Endodermal cell (in vitro differentiated cells): ENCODE measurements around the gene CLCNKA. TPM values are rescaled to one million over a fixed set of nuclear protein-coding genes. Genes with fewer than 3 reads are reported as not detected.

Experiments used
- DNase-seq: peaks from one replicate; pipeline ENCODE4 v3.0.0-alpha.2; 2017
- H3K27ac ChIP-seq: 2 replicates; pipeline ENCODE4 v1.5.1; 2013; ENCODE audit warnings: mild to moderate bottlenecking, low read depth, low read length, moderate library complexity
- H3K27me3 ChIP-seq: 2 replicates; pipeline ENCODE4 v1.6.1; 2013; ENCODE audit warnings: mild to moderate bottlenecking, low read length, moderate library complexity; ENCODE audit not compliant: insufficient read depth, control insufficient read depth, poor library complexity, severe bottlenecking
- H3K36me3 ChIP-seq: 2 replicates; pipeline ENCODE4 v1.7.0; 2013; ENCODE audit warnings: mild to moderate bottlenecking, low read length, moderate library complexity; ENCODE audit not compliant: control insufficient read depth, insufficient read depth
- H3K4me1 ChIP-seq: one replicate; pipeline ENCODE4 v1.7.0; 2013; ENCODE audit warnings: low read length; ENCODE audit not compliant: control insufficient read depth, insufficient read depth
- H3K4me3 ChIP-seq: 2 replicates; pipeline ENCODE4 v1.5.1; 2013; ENCODE audit warnings: mild to moderate bottlenecking, low read length, moderate library complexity
- H3K9ac ChIP-seq: 2 replicates; pipeline ENCODE4 v1.6.1; 2013; ENCODE audit warnings: mild to moderate bottlenecking, low read length, moderate library complexity; ENCODE audit not compliant: poor library complexity, severe bottlenecking; ENCODE audit errors: extremely low read depth
- H3K9me3 ChIP-seq: 2 replicates; pipeline ENCODE4 v1.6.1; 2013; ENCODE audit warnings: mild to moderate bottlenecking, low read length, moderate library complexity; ENCODE audit not compliant: control insufficient read depth
- H3K27ac Mint-ChIP-seq: 2 replicates; pipeline ENCODE4 v1.8.0; 2020; ENCODE audit warnings: mixed read lengths
- H3K27me3 Mint-ChIP-seq: 2 replicates; pipeline ENCODE4 v1.8.0; 2021; ENCODE audit warnings: mild to moderate bottlenecking, mixed read lengths; ENCODE audit not compliant: insufficient read depth
- H3K36me3 Mint-ChIP-seq: 2 replicates; pipeline ENCODE4 v1.8.0; 2020; ENCODE audit warnings: low read depth, mixed read lengths
- H3K4me1 Mint-ChIP-seq: 2 replicates; pipeline ENCODE4 v1.8.0; 2020; ENCODE audit warnings: mixed read lengths
- H3K4me3 Mint-ChIP-seq: 2 replicates; pipeline ENCODE4 v1.8.0; 2020; ENCODE audit warnings: mild to moderate bottlenecking, moderate library complexity, mixed read lengths
- H3K9me3 Mint-ChIP-seq: 2 replicates; pipeline ENCODE4 v1.8.0; 2020; ENCODE audit warnings: mild to moderate bottlenecking, mixed read lengths
- WGBS, 2 experiments: methylation state at CpG; one replicate each; pipeline versions ENCODE4 v1.1.5 to v1.1.7; 2013; ENCODE audit warnings: missing lambda C conversion rate in 2 of 2, mixed read lengths in 1 of 2; ENCODE audit not compliant: insufficient coverage in 1 of 2, insufficient read length in 1 of 2; 5-methylcytosine and 5-hydroxymethylcytosine counted together
- total RNA-seq, 2 donors: library from RNA; stranded (reverse); fragmentation: NEBNext Ultra II Directional in 1 of 2; extraction: Animal tissue kit (Norgen Biotek cat#: 25700) in 1 of 2; gene quantifications; 2 replicates in 1 of 2; 3 replicates in 1 of 2; pipeline ENCODE4 v1.2.1, GENCODE V29; 2021
- TF ChIP-seq, protein P1 (sequence below): fragments of 200-600 bp; sonication (generic); conservative IDR thresholded peaks from 2 replicates; pipeline ENCODE4 v1.5.0; 2021; ENCODE audit warnings: antibody characterized with exemption, mild to moderate bottlenecking

The CLCNKA gene
- total RNA-seq, 2 donors from 2014 or later: 3.2 to 3.5 TPM

DNA sequence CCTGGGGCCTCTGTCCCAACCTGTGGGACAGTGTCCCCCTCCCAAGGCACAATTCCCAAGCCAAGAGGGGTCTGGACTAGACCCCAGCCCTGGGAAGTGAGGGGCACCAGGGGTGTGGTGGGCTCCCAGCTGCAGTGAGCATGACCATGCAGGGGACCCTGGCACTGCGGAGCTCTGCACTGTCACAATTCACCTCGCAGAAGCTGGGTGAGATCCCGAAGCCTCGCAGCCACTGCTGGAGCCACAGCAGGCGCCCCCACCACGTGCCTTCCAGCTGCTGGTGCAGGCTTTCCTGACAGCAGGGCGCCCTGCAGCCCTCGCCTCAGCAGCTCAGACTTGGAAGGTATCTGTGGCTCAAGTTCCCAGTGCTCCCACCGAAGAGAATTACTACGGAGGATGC is 27.8 kb upstream of the CLCNKA start:
- Histone ChIP-seq H3K27ac (no peak overlapping the region), H3K27me3 (no peaks in the 10 kb centered on the region), H3K4me3 (no peak overlapping the region), H3K9me3 (no peaks in the 10 kb centered on the region), H3K4me1 (no peaks in the 10 kb centered on the region), H3K36me3 (no peaks in the 10 kb centered on the region), H3K9ac (no peak overlapping the region)
- no peak for DNase-seq
- 90 to 93% methylated on average over 10 of the region's 10 CpGs for WGBS, 2 experiments
- TF ChIP-seq, protein P1, sequence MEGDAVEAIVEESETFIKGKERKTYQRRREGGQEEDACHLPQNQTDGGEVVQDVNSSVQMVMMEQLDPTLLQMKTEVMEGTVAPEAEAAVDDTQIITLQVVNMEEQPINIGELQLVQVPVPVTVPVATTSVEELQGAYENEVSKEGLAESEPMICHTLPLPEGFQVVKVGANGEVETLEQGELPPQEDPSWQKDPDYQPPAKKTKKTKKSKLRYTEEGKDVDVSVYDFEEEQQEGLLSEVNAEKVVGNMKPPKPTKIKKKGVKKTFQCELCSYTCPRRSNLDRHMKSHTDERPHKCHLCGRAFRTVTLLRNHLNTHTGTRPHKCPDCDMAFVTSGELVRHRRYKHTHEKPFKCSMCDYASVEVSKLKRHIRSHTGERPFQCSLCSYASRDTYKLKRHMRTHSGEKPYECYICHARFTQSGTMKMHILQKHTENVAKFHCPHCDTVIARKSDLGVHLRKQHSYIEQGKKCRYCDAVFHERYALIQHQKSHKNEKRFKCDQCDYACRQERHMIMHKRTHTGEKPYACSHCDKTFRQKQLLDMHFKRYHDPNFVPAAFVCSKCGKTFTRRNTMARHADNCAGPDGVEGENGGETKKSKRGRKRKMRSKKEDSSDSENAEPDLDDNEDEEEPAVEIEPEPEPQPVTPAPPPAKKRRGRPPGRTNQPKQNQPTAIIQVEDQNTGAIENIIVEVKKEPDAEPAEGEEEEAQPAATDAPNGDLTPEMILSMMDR: no peak
- Mint-ChIP-seq H3K4me3 (no peak overlapping the region), H3K27me3 (peaks cover 7% of the 10 kb centered on the region), H3K9me3 (no peaks in the 10 kb centered on the region), H3K27ac (no peak overlapping the region), H3K4me1 (no peaks in the 10 kb centered on the region), H3K36me3 (no peaks in the 10 kb centered on the region)

DNA sequence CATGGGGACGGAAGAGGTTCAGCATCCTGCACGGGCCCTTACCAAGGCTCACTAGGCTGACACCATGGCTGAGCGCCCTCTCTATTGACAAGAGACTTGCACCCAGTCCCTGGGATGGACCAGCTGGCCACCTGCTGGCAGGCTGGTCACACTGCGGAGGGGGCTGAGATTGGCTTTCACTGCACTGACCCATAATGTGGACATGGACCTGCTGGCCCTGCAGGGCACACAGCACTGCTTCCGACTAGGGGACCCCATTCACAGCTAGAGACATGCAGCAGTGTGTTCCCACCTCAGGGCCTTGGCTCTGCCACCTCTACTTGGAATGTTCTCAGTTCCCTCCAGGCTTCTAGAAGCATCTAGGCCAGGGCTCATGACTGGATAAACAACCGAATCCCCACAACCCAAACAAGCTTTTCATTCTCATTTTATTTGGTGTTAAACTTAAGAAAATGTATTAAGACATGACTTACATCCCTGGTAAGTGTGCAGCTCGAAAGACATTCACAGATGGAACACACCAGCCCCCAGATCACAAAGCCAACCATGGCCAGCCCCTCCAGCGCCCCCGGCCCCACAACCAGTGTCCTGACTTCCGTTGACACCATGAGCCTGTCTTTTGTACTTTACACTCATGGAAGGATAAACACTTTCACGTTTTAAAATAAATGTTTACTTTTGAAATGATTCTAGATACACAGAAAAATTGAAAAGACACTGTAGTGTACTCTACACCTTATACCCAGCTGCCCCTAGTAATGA is 27.1 kb upstream of the CLCNKA start:
- Histone ChIP-seq H3K27ac (no peak overlapping the region), H3K9ac (no peak overlapping the region), H3K36me3 (no peaks in the 10 kb centered on the region), H3K4me1 (no peaks in the 10 kb centered on the region), H3K4me3 (no peak overlapping the region), H3K9me3 (no peaks in the 10 kb centered on the region), H3K27me3 (no peaks in the 10 kb centered on the region)
- Mint-ChIP-seq H3K4me3 (no peak overlapping the region), H3K4me1 (no peaks in the 10 kb centered on the region), H3K36me3 (no peaks in the 10 kb centered on the region), H3K27ac (no peak overlapping the region), H3K9me3 (no peaks in the 10 kb centered on the region), H3K27me3 (peaks cover 7% of the 10 kb centered on the region)
- TF ChIP-seq, protein P1: peak; percentile 78
- 79 to 82% methylated on average over 8 to 11 of the region's 11 CpGs for WGBS, 2 experiments
- peak; percentile 84 for DNase-seq

DNA sequence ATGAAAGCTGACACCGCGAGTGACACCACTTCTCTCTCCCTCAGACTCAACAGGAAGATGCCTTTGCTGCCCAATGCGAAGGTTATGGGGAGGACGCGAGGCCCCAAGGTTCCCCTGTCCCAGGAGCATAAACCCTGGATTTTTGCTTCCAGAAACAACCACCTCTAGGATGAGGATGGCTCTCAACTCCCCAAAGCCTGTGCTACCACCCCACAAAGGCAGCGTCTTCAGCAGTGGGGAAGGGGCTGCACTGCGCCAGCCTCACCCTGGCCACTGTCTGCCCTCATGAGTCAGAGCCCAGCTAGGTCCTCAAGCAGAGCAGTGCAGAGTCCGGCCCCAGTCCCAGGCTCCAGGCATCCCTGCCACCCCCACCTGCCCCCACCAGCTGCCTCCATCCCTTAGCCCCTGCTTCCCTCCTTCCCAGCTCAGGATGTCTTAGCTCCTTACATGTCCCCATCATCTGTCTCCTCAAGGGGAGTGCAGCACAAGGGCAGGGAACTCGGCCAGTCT is 24.7 kb upstream of the CLCNKA start:
- Histone ChIP-seq H3K4me1 (no peaks in the 10 kb centered on the region), H3K27me3 (no peaks in the 10 kb centered on the region), H3K36me3 (no peaks in the 10 kb centered on the region), H3K4me3 (no peak overlapping the region), H3K27ac (no peak overlapping the region), H3K9me3 (no peaks in the 10 kb centered on the region), H3K9ac (no peak overlapping the region)
- Mint-ChIP-seq H3K36me3 (no peaks in the 10 kb centered on the region), H3K27ac (no peak overlapping the region), H3K4me1 (no peaks in the 10 kb centered on the region), H3K4me3 (no peak overlapping the region), H3K9me3 (no peaks in the 10 kb centered on the region), H3K27me3 (peaks cover 7% of the 10 kb centered on the region)
- DNase-seq: no peak
- 74 to 90% methylated on average over 5 to 9 of the region's 9 CpGs for WGBS, 2 experiments
- TF ChIP-seq, protein P1: no peak
